ENCODE data around the gene DET1.

Gene DET1

GRCh38 chr15:88571153-88571851 lies 24.8 kb upstream of the DET1 start:
- POLR2A ChIA-PET = no interaction called here
- CTCF ChIA-PET = interaction anchor here (0.5 kb wide), 1 partner anchor 46 kb away, joined by 4 read pairs; no protein-coding TSS in a partner anchor
- Histone ChIP-seq H3K4me3 (ENCODE audit: low read depth, low read length) (no peak overlapping the region), H3K36me3 (ENCODE audit: control insufficient read depth in 2 of 2, insufficient read depth in 1 of 2, low read length in 2 of 2) (no peaks in the 10 kb centered on the region), H3K27ac (ENCODE audit: extremely low read depth, low read depth, low read length) (no peak overlapping the region), H3K4me1 (ENCODE audit: control insufficient read depth, insufficient read depth, low read length) (peaks cover 10% of the 10 kb centered on the region), H3K9me3 (ENCODE audit: control insufficient read depth, insufficient read depth, low read depth, low read length) (no peaks in the 10 kb centered on the region)
- TF ChIP-seq ZNF202 (tag by site-specific recombination; IDR thresholded peaks at IDR 0.05; ENCODE audit: borderline replicate concordance) = no peak
- TF ChIP-seq GLIS1 (tag by site-specific recombination; IDR thresholded peaks at IDR 0.05) = 0 out of 2 replicates have a peak, but pooled peaks have one; percentile 9
- no peak for TF ChIP-seq ZNF184 (tag by site-specific recombination; IDR thresholded peaks at IDR 0.05)
- peak; percentile 86 for TF ChIP-seq ZIC2 (tag by site-specific recombination; IDR thresholded peaks at IDR 0.05)
- TF ChIP-seq ZNF513 (tag by site-specific recombination; IDR thresholded peaks at IDR 0.05) = no peak

GRCh38 chr15:88568589-88568988 lies 22.1 kb upstream of the DET1 start:
- H3K36me3 ChIP-seq (ENCODE audit: control insufficient read depth in 2 of 2, insufficient read depth in 1 of 2, low read length in 2 of 2) = no peaks in the 10 kb centered on the region
- TF ChIP-seq ZNF518A (tag by site-specific recombination; conservative IDR thresholded peaks at IDR 0.05; ENCODE audit: low read depth) (no peak), ZNF658 (tag by site-specific recombination; IDR thresholded peaks at IDR 0.05) (no peak), MYNN (tag by site-specific recombination; IDR thresholded peaks at IDR 0.05; ENCODE audit: borderline replicate concordance) (0 out of 2 replicates have a peak, but pooled peaks have one; percentile 34), ZNF76 (tag by site-specific recombination; IDR thresholded peaks at IDR 0.05; ENCODE audit: borderline replicate concordance, low read depth) (no peak)
- H3K4me3 ChIP-seq (ENCODE audit: low read depth, low read length) = no peak overlapping the region
- no peak overlapping the region for H3K27ac ChIP-seq (ENCODE audit: extremely low read depth, low read depth, low read length)
- no peaks in the 10 kb centered on the region for H3K9me3 ChIP-seq (ENCODE audit: control insufficient read depth, insufficient read depth, low read depth, low read length)
- CTCF ChIA-PET = interaction anchor here (0.7 kb wide), 1 partner anchor 81 kb away, joined by 3 read pairs; no protein-coding TSS in a partner anchor
- H3K4me1 ChIP-seq (ENCODE audit: control insufficient read depth, insufficient read depth, low read length) = peaks cover 10% of the 10 kb centered on the region
- POLR2A ChIA-PET = no interaction called here

- POLR2A ChIA-PET = no interaction called here
Measured at GRCh38 chr15:88564741-88565140, 18.3 kb upstream of the DET1 start.

More at GRCh38 chr15:88564741-88565140, 18.3 kb upstream of the DET1 start:
- Histone ChIP-seq H3K27ac (ENCODE audit: extremely low read depth, low read depth, low read length) (no peak overlapping the region), H3K36me3 (ENCODE audit: control insufficient read depth in 2 of 2, insufficient read depth in 1 of 2, low read length in 2 of 2) (no peaks in the 10 kb centered on the region), H3K9me3 (ENCODE audit: control insufficient read depth, insufficient read depth, low read depth, low read length) (no peaks in the 10 kb centered on the region), H3K4me3 (ENCODE audit: low read depth, low read length) (no peak overlapping the region), H3K4me1 (ENCODE audit: control insufficient read depth, insufficient read depth, low read length) (no peaks in the 10 kb centered on the region)
- CTCF ChIA-PET = no interaction called here
- TF ChIP-seq ZNF513 (tag by site-specific recombination; IDR thresholded peaks at IDR 0.05) (peak; percentile 46), WT1 (tag by site-specific recombination; IDR thresholded peaks at IDR 0.05) (no peak), ZNF777 (tag by site-specific recombination; IDR thresholded peaks at IDR 0.05; ENCODE audit: borderline replicate concordance) (no peak), ZNF423 (tag by site-specific recombination; IDR thresholded peaks at IDR 0.05) (no peak), ZNF324 (tag by site-specific recombination; IDR thresholded peaks at IDR 0.05) (no peak), ZBTB8A (tag by site-specific recombination; IDR thresholded peaks at IDR 0.05) (no peak)

Data from HEK293 (cell line).